Tibial nerve (tissue), 4 donors: Measurements from ENCODE around the gene ATF5. TPM values are rescaled to one million over a fixed set of nuclear protein-coding genes. Genes with fewer than 3 reads are reported as not detected.

Experiments
- DNase-seq, 2 donors: peaks; one replicate each; pipeline ENCODE4 v3.0.0-alpha.2; 2019; ENCODE audit warnings: low spot score in 2 of 2
- H3K27ac ChIP-seq, 4 donors: fragments of 200-600 bp; sonication (generic) in 3 of 4; one replicate each; pipeline ENCODE4 v1.5.1; 2017 to 2019; ENCODE audit warnings: mild to moderate bottlenecking in 1 of 4
- H3K27me3 ChIP-seq, 2 donors: fragments of 200-600 bp; sonication (generic) in 1 of 2; one replicate each; pipeline versions ENCODE4 v1.5.1 to v1.6.0; 2017 to 2019
- H3K36me3 ChIP-seq, 3 donors: fragments of 200-600 bp; sonication (generic); one replicate each; pipeline ENCODE4 v1.5.1; 2018 to 2019
- H3K4me1 ChIP-seq, 4 donors: fragments of 200-600 bp; sonication (generic) in 3 of 4; one replicate each; pipeline ENCODE4 v1.5.1; 2017 to 2019
- H3K4me3 ChIP-seq, 4 donors: fragments of 200-600 bp; sonication (generic) in 3 of 4; one replicate each; pipeline ENCODE4 v1.5.1; 2017 to 2019; ENCODE audit warnings: mild to moderate bottlenecking in 1 of 4, moderate library complexity in 1 of 4
- H3K9me3 ChIP-seq, 4 donors: fragments of 200-600 bp; sonication (generic) in 3 of 4; one replicate each; pipeline ENCODE4 v1.5.1; 2017 to 2019
- EP300 ChIP-seq, 2 donors: sonication (generic); formaldehyde crosslinking; IDR thresholded peaks; one replicate each; pipeline ENCODE4 v1.6.1; 2017; ENCODE audit warnings: antibody characterized with exemption in 2 of 2, mild to moderate bottlenecking in 1 of 2
- POLR2A ChIP-seq, 2 donors: fragments of 450-650 bp; IDR thresholded peaks; one replicate each; pipeline ENCODE4 v1.6.1; 2017; ENCODE audit warnings: antibody characterized with exemption in 2 of 2, mild to moderate bottlenecking in 2 of 2, moderate library complexity in 2 of 2
- WGBS, 2 donors: methylation state at CpG; one replicate each; pipeline ENCODE4 v1.1.5; 2018; 5-methylcytosine and 5-hydroxymethylcytosine counted together
- total RNA-seq, 4 donors: library from RNA; depleted of rRNA; stranded (reverse); fragments of >200 nt; gene quantifications; one replicate each; pipeline ENCODE4 v1.1.0, GENCODE V29; 2016
- TF ChIP-seq, protein P1 (sequence below), 5 experiments: fragments of 200-600 bp in 3 of 5; fragments of 450-650 bp in 2 of 5; sonication (generic) in 3 of 5; IDR thresholded peaks; one replicate each; pipeline ENCODE4 v1.5.1; 2016 to 2019; ENCODE audit warnings: antibody characterized with exemption in 5 of 5, mild to moderate bottlenecking in 3 of 5, moderate library complexity in 2 of 5

Gene ATF5
- total RNA-seq, 4 donors from 2014 or later = 12.6 to 19.0 (median 14.8) TPM

DNA sequence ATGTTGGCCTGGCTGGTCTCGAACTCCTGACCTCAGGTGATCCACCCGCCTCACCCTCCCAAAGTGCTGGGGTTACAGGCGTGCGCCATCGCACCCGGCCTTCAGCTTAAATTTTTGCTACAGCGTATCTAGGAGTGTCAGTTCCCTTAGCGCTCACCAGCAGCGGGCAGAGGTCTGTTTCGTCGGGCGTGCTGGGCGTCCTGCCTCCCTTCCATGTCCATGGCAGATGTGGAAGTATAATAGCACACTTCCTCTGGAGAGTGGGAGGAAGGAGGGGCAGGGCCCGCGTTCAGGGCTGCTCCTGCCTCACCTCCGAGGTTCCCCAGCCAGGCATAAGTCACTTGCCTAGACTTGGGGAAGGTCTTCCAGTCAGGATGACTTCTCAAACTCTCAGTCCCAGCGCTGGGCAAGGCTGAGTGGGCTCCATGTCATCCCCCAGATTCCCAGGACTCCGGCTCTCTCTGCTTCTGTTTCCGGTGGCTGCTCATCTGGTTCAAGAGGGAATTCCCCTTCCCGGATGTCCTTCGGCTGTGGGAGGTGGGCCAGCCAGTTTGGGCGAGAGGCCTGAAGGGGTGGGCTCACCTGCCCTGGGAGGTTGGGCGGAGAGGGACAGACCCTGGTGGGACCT, 41.9 kb upstream of the ATF5 start:
- TF ChIP-seq EP300 (IDR thresholded peaks at IDR 0.05) = no peak
- TF ChIP-seq, protein P1, sequence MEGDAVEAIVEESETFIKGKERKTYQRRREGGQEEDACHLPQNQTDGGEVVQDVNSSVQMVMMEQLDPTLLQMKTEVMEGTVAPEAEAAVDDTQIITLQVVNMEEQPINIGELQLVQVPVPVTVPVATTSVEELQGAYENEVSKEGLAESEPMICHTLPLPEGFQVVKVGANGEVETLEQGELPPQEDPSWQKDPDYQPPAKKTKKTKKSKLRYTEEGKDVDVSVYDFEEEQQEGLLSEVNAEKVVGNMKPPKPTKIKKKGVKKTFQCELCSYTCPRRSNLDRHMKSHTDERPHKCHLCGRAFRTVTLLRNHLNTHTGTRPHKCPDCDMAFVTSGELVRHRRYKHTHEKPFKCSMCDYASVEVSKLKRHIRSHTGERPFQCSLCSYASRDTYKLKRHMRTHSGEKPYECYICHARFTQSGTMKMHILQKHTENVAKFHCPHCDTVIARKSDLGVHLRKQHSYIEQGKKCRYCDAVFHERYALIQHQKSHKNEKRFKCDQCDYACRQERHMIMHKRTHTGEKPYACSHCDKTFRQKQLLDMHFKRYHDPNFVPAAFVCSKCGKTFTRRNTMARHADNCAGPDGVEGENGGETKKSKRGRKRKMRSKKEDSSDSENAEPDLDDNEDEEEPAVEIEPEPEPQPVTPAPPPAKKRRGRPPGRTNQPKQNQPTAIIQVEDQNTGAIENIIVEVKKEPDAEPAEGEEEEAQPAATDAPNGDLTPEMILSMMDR (IDR thresholded peaks at IDR 0.05) = no peak
- no peak for TF ChIP-seq POLR2A (IDR thresholded peaks at IDR 0.05)
- Histone ChIP-seq H3K4me3 (no peak overlapping the region), H3K9me3 (peaks cover 0 to 5% (median 0%) of the 10 kb centered on the region in 4 donors), H3K4me1 (peaks cover 0 to 18% (median 7%) of the 10 kb centered on the region in 4 donors), H3K27me3 (no peaks in the 10 kb centered on the region), H3K27ac (no peak overlapping the region), H3K36me3 (peaks cover 9 to 73% (median 29%) of the 10 kb centered on the region in 3 donors)
- no peak for DNase-seq
- 70 to 73% methylated on average over 20 to 23 of the region's 23 CpGs for WGBS, 2 donors

DNA sequence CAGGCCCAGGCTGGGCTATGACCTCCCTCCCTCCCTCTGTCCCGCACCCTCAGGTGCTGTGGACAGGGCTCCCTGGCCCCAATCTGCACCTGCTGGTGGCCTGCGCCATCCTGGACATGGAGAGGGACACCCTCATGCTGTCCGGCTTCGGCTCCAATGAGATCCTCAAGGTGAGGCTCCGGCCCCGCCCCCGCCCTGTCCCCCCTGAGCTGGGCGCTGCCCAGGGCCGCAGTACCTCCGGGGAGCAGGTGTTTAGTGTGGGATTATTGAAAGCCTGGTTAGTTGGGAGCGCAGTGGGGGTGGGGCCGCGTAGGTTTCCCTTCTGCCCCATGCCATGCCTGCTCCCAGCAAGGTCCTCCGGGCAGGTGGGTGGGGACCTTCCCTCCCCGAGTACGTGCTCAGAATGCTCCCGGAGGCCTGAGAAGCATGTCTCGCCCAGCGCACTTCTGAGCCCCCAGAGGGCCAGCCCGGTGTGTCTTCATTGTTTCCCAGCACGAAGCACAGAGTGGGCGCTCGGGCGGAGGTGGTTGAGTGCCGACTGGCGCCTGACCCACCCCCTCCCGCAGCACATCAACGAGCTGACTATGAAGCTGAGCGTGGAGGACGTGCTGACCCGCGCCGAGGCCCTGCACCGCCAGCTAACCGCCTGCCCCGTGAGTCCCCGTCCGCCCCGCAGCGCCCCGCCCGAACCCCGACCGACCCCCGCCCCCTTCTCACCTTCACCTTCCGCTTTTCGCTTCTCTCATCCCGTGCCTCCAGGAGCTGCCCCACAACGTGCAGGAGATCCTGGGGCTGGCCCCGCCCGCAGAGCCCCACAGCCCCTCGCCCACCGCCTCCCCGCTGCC, 41.1 kb upstream of the ATF5 start:
- no peak overlapping the region for H3K27ac ChIP-seq
- TF ChIP-seq POLR2A (IDR thresholded peaks at IDR 0.05) = no peak
- TF ChIP-seq EP300 (IDR thresholded peaks at IDR 0.05) = no peak
- TF ChIP-seq, protein P1 (IDR thresholded peaks at IDR 0.05) = no peak
- H3K36me3 ChIP-seq = peaks cover 4 to 66% (median 22%) of the 10 kb centered on the region in 3 donors
- H3K4me1 ChIP-seq = peaks cover 0 to 18% (median 7%) of the 10 kb centered on the region in 4 donors
- H3K9me3 ChIP-seq = peaks cover 0 to 2% (median 0%) of the 10 kb centered on the region in 4 donors
- no peak for DNase-seq
- no peak overlapping the region for H3K4me3 ChIP-seq
- 83 to 86% methylated on average over 41 to 54 of the region's 54 CpGs for WGBS, 2 donors
- H3K27me3 ChIP-seq = no peaks in the 10 kb centered on the region

DNA sequence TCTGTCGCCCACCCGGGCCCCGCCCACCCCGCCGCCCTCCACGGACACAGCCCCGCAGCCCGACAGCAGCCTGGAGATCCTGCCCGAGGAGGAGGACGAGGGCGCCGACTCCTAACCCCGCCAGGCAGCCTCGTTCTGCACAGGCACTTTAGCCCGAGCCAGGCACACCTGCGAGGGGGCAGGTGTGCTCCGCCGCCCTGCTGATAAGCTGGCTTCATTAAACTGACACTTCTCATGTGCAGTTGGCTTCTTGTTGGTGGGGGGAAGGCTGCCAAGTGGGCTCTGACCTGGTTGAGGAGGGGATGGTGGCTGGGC, 40.5 kb upstream of the ATF5 start:
- Histone ChIP-seq H3K27ac (no peak overlapping the region), H3K36me3 (peaks cover 4 to 60% (median 16%) of the 10 kb centered on the region in 3 donors), H3K4me3 (no peak overlapping the region), H3K4me1 (peaks cover 0 to 18% (median 7%) of the 10 kb centered on the region in 4 donors), H3K9me3 (no peaks in the 10 kb centered on the region), H3K27me3 (no peaks in the 10 kb centered on the region)
- TF ChIP-seq EP300 (IDR thresholded peaks at IDR 0.05) (no peak), POLR2A (IDR thresholded peaks at IDR 0.05) (no peak)
- TF ChIP-seq, protein P1 (IDR thresholded peaks at IDR 0.05) = no peak
- WGBS, 2 donors = 89 to 92% methylated on average over 4 to 18 of the region's 18 CpGs
- DNase-seq = no peak

DNA sequence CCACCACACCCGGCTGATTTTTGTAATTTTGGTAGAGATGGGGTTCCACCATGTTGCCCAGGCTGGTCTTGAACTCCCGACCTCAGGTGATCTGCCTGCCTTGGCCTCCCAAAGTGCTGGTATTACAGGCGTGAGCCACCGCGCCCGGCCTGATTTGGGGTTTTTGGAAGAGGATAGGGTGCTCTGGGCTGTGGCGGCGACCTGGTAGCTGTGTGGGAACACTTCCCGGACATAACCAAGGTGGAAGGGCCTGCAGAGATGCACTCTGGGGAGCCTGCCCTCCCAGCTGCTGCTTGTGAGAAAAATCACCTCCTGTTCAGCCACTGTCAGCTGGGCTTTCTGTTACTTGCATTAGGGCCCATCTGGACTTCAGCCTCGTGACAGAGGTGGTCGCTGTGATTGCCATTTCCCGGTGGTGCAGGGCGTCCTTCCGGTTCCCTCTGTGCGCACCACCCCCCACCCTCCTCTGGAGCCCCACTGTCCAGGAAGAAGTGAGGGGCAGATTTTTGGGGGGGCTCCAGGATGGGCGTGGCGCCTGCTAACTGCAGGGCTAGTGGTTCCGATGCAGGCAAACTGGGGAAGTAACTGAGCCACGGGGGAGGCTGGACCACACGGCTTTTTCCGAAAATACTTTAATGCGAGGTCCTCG, 39.8 kb upstream of the ATF5 start:
- H3K4me1 ChIP-seq = peaks cover 0 to 18% (median 7%) of the 10 kb centered on the region in 4 donors
- H3K27me3 ChIP-seq = no peaks in the 10 kb centered on the region
- DNase-seq = no peak
- TF ChIP-seq EP300 (IDR thresholded peaks at IDR 0.05) (no peak), POLR2A (IDR thresholded peaks at IDR 0.05) (no peak)
- TF ChIP-seq, protein P1 (IDR thresholded peaks at IDR 0.05) = no peak
- no peak overlapping the region for H3K4me3 ChIP-seq
- H3K9me3 ChIP-seq = no peaks in the 10 kb centered on the region
- WGBS, 2 donors = 94 to 96% methylated on average over 15 to 20 of the region's 23 CpGs
- H3K36me3 ChIP-seq = peaks cover 3 to 53% (median 9%) of the 10 kb centered on the region in 3 donors
- H3K27ac ChIP-seq = no peak overlapping the region
